Right lobe of liver (tissue), 4 donors: ENCODE data around the gene HERPUD1.

Experiments used
- POLR2A ChIP-seq: fragments of 450-650 bp; IDR thresholded peaks from one replicate; pipeline ENCODE4 v1.6.1; 2017; ENCODE audit warnings: antibody characterized with exemption, mild to moderate bottlenecking
- TF ChIP-seq, protein P1 (sequence below), 4 donors: fragments of 200-600 bp in 3 of 4; fragments of 450-650 bp in 1 of 4; IDR thresholded peaks; one replicate each; pipeline versions ENCODE4 v1.5.1 to v1.8.0; 2016 to 2022; ENCODE audit warnings: antibody characterized with exemption in 4 of 4, mild to moderate bottlenecking in 2 of 4
- donor health status: DM: no; HTN: no; CAD: no.
- donor health status: DM: no; HTN: no; CAD: no.
- donor health status: DM: no; HTN: yes; CAD: no.

DNA sequence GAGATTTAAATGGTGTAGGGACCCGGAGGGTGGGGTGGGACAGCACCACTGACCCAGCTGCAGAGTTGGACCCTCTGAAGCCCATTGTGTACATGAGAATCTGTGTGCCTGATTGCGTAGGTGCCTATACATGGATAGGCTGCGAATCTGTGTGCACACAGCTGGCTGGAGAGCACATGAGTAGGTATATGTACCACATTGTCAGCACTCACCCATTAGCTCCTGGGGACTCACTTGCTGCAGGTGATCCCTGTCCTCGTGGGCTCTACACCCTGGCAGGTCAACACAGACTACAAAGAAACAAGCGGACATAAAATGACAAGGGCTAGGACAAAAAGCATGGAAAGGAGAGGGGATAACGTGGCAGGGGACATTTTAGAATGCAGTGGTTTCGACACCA, 18.5 kb downstream of the HERPUD1 start:
- TF ChIP-seq, protein P1, sequence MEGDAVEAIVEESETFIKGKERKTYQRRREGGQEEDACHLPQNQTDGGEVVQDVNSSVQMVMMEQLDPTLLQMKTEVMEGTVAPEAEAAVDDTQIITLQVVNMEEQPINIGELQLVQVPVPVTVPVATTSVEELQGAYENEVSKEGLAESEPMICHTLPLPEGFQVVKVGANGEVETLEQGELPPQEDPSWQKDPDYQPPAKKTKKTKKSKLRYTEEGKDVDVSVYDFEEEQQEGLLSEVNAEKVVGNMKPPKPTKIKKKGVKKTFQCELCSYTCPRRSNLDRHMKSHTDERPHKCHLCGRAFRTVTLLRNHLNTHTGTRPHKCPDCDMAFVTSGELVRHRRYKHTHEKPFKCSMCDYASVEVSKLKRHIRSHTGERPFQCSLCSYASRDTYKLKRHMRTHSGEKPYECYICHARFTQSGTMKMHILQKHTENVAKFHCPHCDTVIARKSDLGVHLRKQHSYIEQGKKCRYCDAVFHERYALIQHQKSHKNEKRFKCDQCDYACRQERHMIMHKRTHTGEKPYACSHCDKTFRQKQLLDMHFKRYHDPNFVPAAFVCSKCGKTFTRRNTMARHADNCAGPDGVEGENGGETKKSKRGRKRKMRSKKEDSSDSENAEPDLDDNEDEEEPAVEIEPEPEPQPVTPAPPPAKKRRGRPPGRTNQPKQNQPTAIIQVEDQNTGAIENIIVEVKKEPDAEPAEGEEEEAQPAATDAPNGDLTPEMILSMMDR (IDR thresholded peaks at IDR 0.05): no peak
- no peak for TF ChIP-seq POLR2A
